Measurements from ENCODE around the gene DHRSX. TPM values are rescaled to one million over a fixed set of nuclear protein-coding genes. Genes with fewer than 3 reads are reported as not detected.

DHRSX gene
- total and polyA plus RNA-seq, 2 of the 13 experiments (the other 11 are each of a cell fraction or from before 2014, with no cell fraction given), result 15.5 to 24.3 TPM

- no peak for TF ChIP-seq ZBTB40 (IDR thresholded peaks at IDR 0.05)
- TF ChIP-seq ZBTB40 (CRISPR knock-in tag; IDR thresholded peaks at IDR 0.05), result no peak
- no peak for TF ChIP-seq RNF2 (conservative IDR thresholded peaks at IDR 0.05; ENCODE audit: low read depth)
- no peak for TF ChIP-seq ZNF446 (CRISPR knock-in tag; IDR thresholded peaks at IDR 0.05)
- TF ChIP-seq MAZ (IDR thresholded peaks at IDR 0.05; ENCODE audit: borderline replicate concordance, low read depth, low read length), result no peak
- no peak for TF ChIP-seq MAZ (CRISPR knock-in tag; IDR thresholded peaks at IDR 0.05; ENCODE audit: low read depth)
- no peak for TF ChIP-seq THAP7 (CRISPR knock-in tag; IDR thresholded peaks at IDR 0.05)
- TF ChIP-seq ZBTB7A (CRISPR knock-in tag; IDR thresholded peaks at IDR 0.05), result peak; percentile 29; the same call in 1 of the 2 replicates
- TF ChIP-seq ZNF20 (CRISPR knock-in tag; IDR thresholded peaks at IDR 0.05), result no peak
Measured at GRCh38 chrX:2501559-2502102, 855 bp upstream of the DHRSX start (continued).

All from HepG2 (cell line).